GM23338 (cell line): ENCODE measurements around the gene KCNB1. TPM values are rescaled to one million over a fixed set of nuclear protein-coding genes. Genes with fewer than 3 reads are reported as not detected.

Source experiments
- ATAC-seq: fragments of 200-7000 bp; cut with Tn5 transposase; 3 replicates; pipeline ENCODE4 v1.9.1; 2020
- DNase-seq: peaks from one replicate; pipeline ENCODE4 v3.0.0-alpha.2; 2015; ENCODE audit warnings: low spot score
- H2AFZ ChIP-seq: fragments of 200-600 bp; sonication (generic); 2 replicates; pipeline ENCODE4 v1.8.0; 2016; ENCODE audit warnings: antibody characterized with exemption, mild to moderate bottlenecking, moderate library complexity
- H3F3A ChIP-seq: fragments of 200-600 bp; sonication (generic); replicated peaks from 2 replicates; pipeline ENCODE4 v1.8.0; 2017; ENCODE audit warnings: antibody characterized with exemption, mixed run types, low read depth
- H3K27ac ChIP-seq: fragments of 200-600 bp; sonication (generic); 2 replicates; pipeline ENCODE4 v1.6.1; 2016; ENCODE audit warnings: low read depth
- H3K27me3 ChIP-seq: fragments of 200-600 bp; sonication (generic); 2 replicates; pipeline ENCODE4 v1.8.0; 2016; ENCODE audit warnings: mild to moderate bottlenecking, mixed run types, moderate library complexity; ENCODE audit not compliant: insufficient read depth
- H3K36me3 ChIP-seq: fragments of 200-600 bp; sonication (generic); 2 replicates; pipeline ENCODE4 v1.8.0; 2016; ENCODE audit warnings: mild to moderate bottlenecking; ENCODE audit not compliant: insufficient read depth
- H3K4me1 ChIP-seq: fragments of 200-600 bp; sonication (generic); 2 replicates; pipeline ENCODE4 v1.8.0; 2016; ENCODE audit warnings: mild to moderate bottlenecking, moderate library complexity; ENCODE audit not compliant: insufficient read depth
- H3K4me2 ChIP-seq: fragments of 200-600 bp; sonication (generic); 2 replicates; pipeline ENCODE4 v1.7.1; 2017; ENCODE audit warnings: mixed run types
- H3K4me3 ChIP-seq: fragments of 200-600 bp; sonication (generic); 2 replicates; pipeline ENCODE4 v1.6.1; 2016; ENCODE audit warnings: mixed run types
- H3K79me2 ChIP-seq: fragments of 200-600 bp; sonication (generic); replicated peaks from 2 replicates; pipeline ENCODE4 v1.8.0; 2017; ENCODE audit warnings: mild to moderate bottlenecking; ENCODE audit not compliant: insufficient read depth
- H3K9me2 ChIP-seq: fragments of 200-600 bp; sonication (generic); 2 replicates; pipeline ENCODE4 v1.8.0; 2017; ENCODE audit not compliant: insufficient read depth
- H4K20me1 ChIP-seq: fragments of 200-600 bp; sonication (generic); replicated peaks from 2 replicates; pipeline ENCODE4 v1.8.0; 2017; ENCODE audit warnings: mild to moderate bottlenecking; ENCODE audit not compliant: insufficient read depth
- H3K27ac Mint-ChIP-seq: 2 replicates; pipeline ENCODE4 v1.8.0; 2020; ENCODE audit warnings: inconsistent platforms, mild to moderate bottlenecking, moderate library complexity, mixed read lengths
- H3K27me3 Mint-ChIP-seq: 3 replicates; pipeline ENCODE4 v1.8.0; 2022; ENCODE audit warnings: low read depth, mild to moderate bottlenecking, moderate library complexity, mixed read lengths, inconsistent platforms; ENCODE audit not compliant: insufficient read depth, poor library complexity
- H3K36me3 Mint-ChIP-seq: 3 replicates; pipeline ENCODE4 v1.8.0; 2021; ENCODE audit warnings: low read depth, mild to moderate bottlenecking, inconsistent platforms, moderate library complexity, mixed read lengths
- H3K4me1 Mint-ChIP-seq: 3 replicates; pipeline ENCODE4 v1.8.0; 2020; ENCODE audit warnings: mild to moderate bottlenecking, inconsistent platforms, mixed read lengths
- H3K4me3 Mint-ChIP-seq: 3 replicates; pipeline ENCODE4 v1.8.0; 2021; ENCODE audit warnings: moderate library complexity, mild to moderate bottlenecking, inconsistent platforms, mixed read lengths
- H3K9me3 Mint-ChIP-seq: 3 replicates; pipeline ENCODE4 v1.8.0; 2020; ENCODE audit warnings: moderate library complexity, mild to moderate bottlenecking, inconsistent platforms, mixed read lengths
- CREB1 ChIP-seq: fragments of 250-450 bp; sonication (Bioruptor Pico); IDR thresholded peaks from 2 replicates; pipeline ENCODE4 v1.5.0; 2020; ENCODE audit warnings: low read depth, mild to moderate bottlenecking, moderate library complexity
- EZH2 ChIP-seq: fragments of 200-600 bp; sonication (generic); IDR thresholded peaks from one replicate; pipeline ENCODE4 v1.8.0; 2017; ENCODE audit warnings: antibody characterized with exemption, mild to moderate bottlenecking, low read depth; ENCODE audit not compliant: unreplicated experiment
- EZH2phosphoT487 ChIP-seq: fragments of 200-600 bp; sonication (generic); IDR thresholded peaks from one replicate; pipeline ENCODE4 v1.8.1; 2018; ENCODE audit warnings: antibody characterized with exemption; ENCODE audit not compliant: unreplicated experiment
- JUNB ChIP-seq: IDR thresholded peaks from one replicate; pipeline ENCODE4 v1.6.1; 2016; ENCODE audit warnings: antibody characterized with exemption; ENCODE audit not compliant: unreplicated experiment
- NANOG ChIP-seq: IDR thresholded peaks from 2 replicates; pipeline ENCODE4 v1.6.1; 2016; ENCODE audit warnings: antibody characterized with exemption, borderline replicate concordance
- POLR2AphosphoS5 ChIP-seq: IDR thresholded peaks from 2 replicates; pipeline ENCODE4 v1.6.1; 2016; ENCODE audit warnings: antibody characterized with exemption, low read depth
- REST ChIP-seq: IDR thresholded peaks from one replicate; pipeline ENCODE4 v1.6.1; 2018; ENCODE audit warnings: antibody characterized with exemption; ENCODE audit not compliant: unreplicated experiment
- STAT1 ChIP-seq: IDR thresholded peaks from one replicate; pipeline ENCODE4 v1.6.1; 2016; ENCODE audit warnings: antibody characterized with exemption; ENCODE audit not compliant: unreplicated experiment
- ZNF114 ChIP-seq: fragments of 250-450 bp; sonication (Bioruptor Pico); IDR thresholded peaks from 2 replicates; pipeline ENCODE4 v1.5.0; 2020; ENCODE audit warnings: mild to moderate bottlenecking, moderate library complexity
- ZNF331 ChIP-seq: fragments of 250-450 bp; sonication (Bioruptor Pico); IDR thresholded peaks from 2 replicates; pipeline ENCODE4 v1.5.0; 2020; ENCODE audit warnings: low read depth, mild to moderate bottlenecking, moderate library complexity
- ZNF462 ChIP-seq: fragments of 250-450 bp; sonication (Bioruptor Pico); IDR thresholded peaks from 2 replicates; pipeline ENCODE4 v1.5.0; 2020; ENCODE audit warnings: mild to moderate bottlenecking, moderate library complexity
- polyA plus RNA-seq: library from polyadenylated mRNA; unstranded; fragments of >200 nt; fragmentation: Nextera tagmentation; extraction: Ambion mirVana; gene quantifications from 2 replicates; pipeline ENCODE4 v1.2.1, GENCODE V29; 2016
- total RNA-seq: library from RNA; depleted of rRNA; stranded (reverse); fragments of >200 nt; shearing (Covaris generic); gene quantifications from 2 replicates; pipeline ENCODE4 v1.2.3, GENCODE V29; 2014
- TF ChIP-seq, protein P1 (sequence below): IDR thresholded peaks from 2 replicates; pipeline ENCODE4 v1.6.1; 2016; ENCODE audit warnings: antibody characterized with exemption
- TF ChIP-seq, protein P2 (sequence below), 2 experiments: fragments of 200-600 bp in 1 of 2; sonication (generic) in 1 of 2; conservative IDR thresholded peaks; 2 replicates each; pipeline versions ENCODE4 v1.5.1 to v1.6.1; 2016 to 2017; ENCODE audit warnings: antibody characterized with exemption in 2 of 2, low read depth in 2 of 2, mild to moderate bottlenecking in 2 of 2, moderate library complexity in 1 of 2

Gene KCNB1
- total and polyA plus RNA-seq, 2 experiments from 2014 or later, result 0.28 to 0.29 TPM

DNA sequence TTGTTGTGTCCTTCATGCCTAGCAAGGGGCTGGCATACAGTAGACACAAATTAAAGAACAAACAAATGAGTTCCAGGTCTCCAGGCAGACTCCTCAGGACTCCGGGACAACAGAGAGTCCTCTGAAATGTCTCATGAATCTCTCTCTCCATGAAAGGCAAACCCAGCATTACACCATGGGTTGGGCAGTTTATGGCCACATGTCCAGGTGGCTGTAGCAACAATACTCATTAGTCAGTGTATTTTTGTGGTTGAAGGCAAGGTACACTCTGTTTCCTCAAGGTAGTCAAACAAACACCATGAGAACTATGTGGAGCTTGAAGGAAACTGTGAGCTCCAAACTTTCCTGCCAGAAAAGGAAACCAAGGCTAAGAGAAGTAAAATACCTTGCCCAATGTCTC is 62.2 kb downstream of the KCNB1 start:
- Histone ChIP-seq H3K9me2 (no peaks in the 10 kb centered on the region), H3K79me2 (no peaks in the 10 kb centered on the region), H2AFZ (no peak overlapping the region), H3K4me3 (no peak overlapping the region), H4K20me1 (no peaks in the 10 kb centered on the region; the same call in 1 of the 2 replicates), H3K36me3 (no peaks in the 10 kb centered on the region), H3K4me2 (no peak overlapping the region), H3K4me1 (peaks cover 5% of the 10 kb centered on the region; the same call in 1 of the 2 replicates), H3F3A (no peaks in the 10 kb centered on the region), H3K27ac (no peak overlapping the region), H3K27me3 (no peaks in the 10 kb centered on the region)
- DNase-seq (no peak), ATAC-seq (no peak)
- Mint-ChIP-seq H3K4me1 (peaks cover 10% of the 10 kb centered on the region), H3K36me3 (no peaks in the 10 kb centered on the region), H3K27ac (no peak overlapping the region), H3K27me3 (peaks cover 5% of the 10 kb centered on the region), H3K4me3 (no peak overlapping the region), H3K9me3 (no peaks in the 10 kb centered on the region)
- TF ChIP-seq STAT1, result no peak
- TF ChIP-seq ZNF331 (CRISPR knock-in tag), result no peak
- no peak for TF ChIP-seq NANOG
- no peak for TF ChIP-seq REST
- no peak for TF ChIP-seq ZNF462 (CRISPR knock-in tag)
- TF ChIP-seq JUNB, result no peak
- no peak for TF ChIP-seq CREB1 (CRISPR knock-in tag)
- TF ChIP-seq EZH2phosphoT487, result no peak
- TF ChIP-seq, protein P1, sequence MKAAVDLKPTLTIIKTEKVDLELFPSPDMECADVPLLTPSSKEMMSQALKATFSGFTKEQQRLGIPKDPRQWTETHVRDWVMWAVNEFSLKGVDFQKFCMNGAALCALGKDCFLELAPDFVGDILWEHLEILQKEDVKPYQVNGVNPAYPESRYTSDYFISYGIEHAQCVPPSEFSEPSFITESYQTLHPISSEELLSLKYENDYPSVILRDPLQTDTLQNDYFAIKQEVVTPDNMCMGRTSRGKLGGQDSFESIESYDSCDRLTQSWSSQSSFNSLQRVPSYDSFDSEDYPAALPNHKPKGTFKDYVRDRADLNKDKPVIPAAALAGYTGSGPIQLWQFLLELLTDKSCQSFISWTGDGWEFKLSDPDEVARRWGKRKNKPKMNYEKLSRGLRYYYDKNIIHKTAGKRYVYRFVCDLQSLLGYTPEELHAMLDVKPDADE, result no peak
- no peak for TF ChIP-seq ZNF114 (CRISPR knock-in tag)
- TF ChIP-seq POLR2AphosphoS5, result no peak
- TF ChIP-seq, protein P2, sequence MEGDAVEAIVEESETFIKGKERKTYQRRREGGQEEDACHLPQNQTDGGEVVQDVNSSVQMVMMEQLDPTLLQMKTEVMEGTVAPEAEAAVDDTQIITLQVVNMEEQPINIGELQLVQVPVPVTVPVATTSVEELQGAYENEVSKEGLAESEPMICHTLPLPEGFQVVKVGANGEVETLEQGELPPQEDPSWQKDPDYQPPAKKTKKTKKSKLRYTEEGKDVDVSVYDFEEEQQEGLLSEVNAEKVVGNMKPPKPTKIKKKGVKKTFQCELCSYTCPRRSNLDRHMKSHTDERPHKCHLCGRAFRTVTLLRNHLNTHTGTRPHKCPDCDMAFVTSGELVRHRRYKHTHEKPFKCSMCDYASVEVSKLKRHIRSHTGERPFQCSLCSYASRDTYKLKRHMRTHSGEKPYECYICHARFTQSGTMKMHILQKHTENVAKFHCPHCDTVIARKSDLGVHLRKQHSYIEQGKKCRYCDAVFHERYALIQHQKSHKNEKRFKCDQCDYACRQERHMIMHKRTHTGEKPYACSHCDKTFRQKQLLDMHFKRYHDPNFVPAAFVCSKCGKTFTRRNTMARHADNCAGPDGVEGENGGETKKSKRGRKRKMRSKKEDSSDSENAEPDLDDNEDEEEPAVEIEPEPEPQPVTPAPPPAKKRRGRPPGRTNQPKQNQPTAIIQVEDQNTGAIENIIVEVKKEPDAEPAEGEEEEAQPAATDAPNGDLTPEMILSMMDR (conservative IDR thresholded peaks at IDR 0.05; ENCODE audit: low read depth in 2 of 2), result no peak
- TF ChIP-seq EZH2, result no peak
